Neural cell (in vitro differentiated cells): Measurements from ENCODE around the gene ETAA1.

ENCODE experiments used
- CTCF ChIP-seq: fragments of 450-650 bp; IDR thresholded peaks from 2 replicates; pipeline ENCODE4 v1.5.1; 2014; ENCODE audit warnings: antibody characterized with exemption, mild to moderate bottlenecking, moderate library complexity; ENCODE audit not compliant: poor library complexity, severe bottlenecking
- POLR2AphosphoS5 ChIP-seq: IDR thresholded peaks from 2 replicates; pipeline ENCODE4 v1.6.1; 2012

GRCh38 chr2:67445652-67446268, 48.6 kb downstream of the ETAA1 start:
- no peak for TF ChIP-seq CTCF
- TF ChIP-seq POLR2AphosphoS5 = no peak
